GM19328 (cell line): ENCODE measurements around the gene GPR173.

Experiments used
- ATAC-seq: cut with Tn5 transposase; IDR thresholded peaks from one replicate; pipeline ENCODE4 v1.9.1; 2021; ENCODE audit warnings: mild to moderate bottlenecking, moderate library complexity; ENCODE audit not compliant: unreplicated experiment

The GPR173 gene

DNA sequence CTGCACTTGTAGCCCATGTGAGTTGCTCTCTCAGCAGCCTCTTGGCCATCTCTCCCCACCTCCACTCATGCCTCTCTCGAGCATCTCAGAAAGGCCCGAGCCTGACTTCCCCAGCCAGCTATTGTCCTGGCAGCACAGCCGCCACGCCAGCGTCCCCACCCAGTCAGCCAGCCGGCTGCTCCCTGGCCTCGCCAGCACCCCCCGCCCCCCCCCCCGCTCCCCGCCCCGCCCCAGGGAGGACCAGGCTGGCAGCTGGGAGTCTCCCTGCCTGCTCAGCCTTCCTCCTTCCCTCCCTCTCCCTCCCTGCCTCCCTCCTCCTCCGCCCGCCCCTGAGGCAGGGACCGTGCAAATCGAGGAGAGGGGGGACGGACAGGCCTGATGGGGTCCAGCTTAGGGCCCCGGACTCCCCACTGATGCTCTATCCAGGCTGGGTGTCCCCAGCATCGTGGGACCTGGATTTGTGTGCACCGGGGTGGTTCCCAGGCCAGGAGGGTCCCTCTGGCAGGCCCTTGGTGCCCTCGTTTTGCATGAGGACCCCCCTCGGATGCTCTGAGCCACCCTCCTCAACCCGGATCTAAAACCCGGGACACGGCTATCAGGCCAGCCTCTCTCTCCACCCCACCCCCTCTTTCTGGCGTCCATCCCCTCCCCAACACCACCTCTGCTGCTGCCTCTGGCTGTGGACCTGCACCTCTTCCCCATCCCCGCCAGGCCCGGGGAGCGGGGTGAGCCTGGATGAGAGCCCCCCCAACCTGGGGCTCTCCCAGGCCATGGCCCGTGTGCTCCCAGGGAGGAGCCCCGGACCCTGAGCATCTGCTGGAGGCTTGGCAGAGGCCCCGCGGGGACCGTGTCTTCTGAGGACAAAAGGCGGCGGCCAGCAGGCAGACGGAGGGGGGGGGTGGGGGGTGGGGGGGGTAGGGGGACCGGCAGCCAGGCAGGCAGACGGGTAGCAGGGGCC lies at the start of gene GPR173:
Gene GPR173 (plus strand): TSS at position 621 of the 958 bp plus-strand sequence. CDS start 27,833 bp downstream, outside the sequence.
- ATAC-seq: no peak

- ATAC-seq: no peak
Measured at GRCh38 chrX:53000447-53001135, 48.0 kb upstream of the GPR173 start.

DNA sequence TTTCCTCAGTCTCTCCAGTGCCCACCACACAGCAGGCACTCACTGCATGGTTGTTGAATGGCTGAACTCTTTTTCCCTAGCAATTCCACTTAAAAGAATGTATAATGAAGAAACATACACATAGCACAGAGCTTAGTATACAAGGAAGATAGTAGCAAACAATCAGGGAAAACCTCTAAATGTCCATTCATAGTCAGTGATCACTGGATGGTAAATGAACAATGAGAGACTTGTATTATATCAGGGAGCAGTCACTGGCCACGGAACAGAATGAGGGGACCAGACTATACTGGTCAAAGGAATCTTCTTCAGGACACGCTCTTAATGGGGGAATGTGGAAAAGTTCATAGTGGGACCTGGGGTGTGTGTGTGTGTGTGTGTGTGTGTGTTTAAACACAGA lies 46.6 kb upstream of the GPR173 start:
- no peak for ATAC-seq

DNA sequence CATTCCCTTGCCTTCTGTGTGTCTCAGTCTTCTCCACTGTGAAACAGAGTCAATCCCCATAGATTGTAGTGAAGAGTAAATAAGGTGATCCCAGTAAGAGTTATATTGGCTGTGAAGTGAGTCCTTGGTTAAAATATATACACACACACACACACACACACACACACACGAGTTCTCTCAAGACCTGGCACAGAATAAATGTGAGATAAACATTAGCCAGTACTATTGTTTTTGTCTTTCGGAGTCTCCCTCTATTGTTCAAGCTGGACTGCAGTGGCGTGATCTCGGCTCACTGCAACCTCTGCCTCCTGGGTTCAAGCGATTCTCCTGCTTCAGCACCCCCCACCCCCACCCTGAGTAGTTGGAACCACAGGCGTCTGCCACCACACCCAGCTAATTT lies 45.5 kb upstream of the GPR173 start:
- ATAC-seq: no peak

DNA sequence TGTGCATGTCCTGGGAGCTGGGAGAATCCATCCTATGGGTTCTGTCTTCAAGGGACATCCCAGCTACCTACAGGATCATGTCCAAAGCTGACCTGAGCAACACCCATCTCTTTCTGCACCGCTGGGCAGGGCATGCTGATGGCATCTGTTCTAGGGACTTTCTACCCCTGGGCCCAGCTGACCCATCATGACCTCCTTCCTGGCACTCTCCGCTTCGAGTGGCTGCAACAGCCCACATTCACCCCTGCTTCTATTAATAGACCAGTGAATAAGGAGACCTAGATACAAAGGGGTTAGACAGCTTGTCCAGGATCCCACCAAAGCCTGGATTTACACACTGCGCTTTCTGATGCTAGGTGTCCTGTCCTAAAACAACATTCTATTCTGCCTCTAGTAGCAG lies 44.6 kb upstream of the GPR173 start:
- ATAC-seq: no peak

DNA sequence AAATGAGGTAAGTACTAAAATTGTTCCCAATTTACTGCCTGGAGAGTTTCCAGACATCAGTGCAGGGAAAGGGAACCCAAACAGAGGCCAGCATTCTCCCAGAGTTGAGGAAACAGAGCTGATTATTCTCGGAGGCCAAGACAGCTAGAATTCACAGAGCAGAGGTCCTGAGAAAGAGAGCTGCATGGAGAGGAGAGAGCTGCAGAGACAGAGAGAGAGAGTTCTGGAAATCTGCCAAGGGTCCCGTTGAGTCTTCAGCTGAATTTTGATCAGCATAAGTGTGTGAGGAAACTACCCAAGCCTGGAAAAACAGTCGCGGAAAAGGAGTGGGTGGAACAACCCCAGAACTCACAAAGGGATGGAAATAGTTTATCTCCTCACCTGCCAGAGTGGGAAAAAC lies 43.8 kb upstream of the GPR173 start:
- no peak for ATAC-seq

- ATAC-seq: no peak
Measured at GRCh38 chrX:53005327-53005726, 43.3 kb upstream of the GPR173 start.

DNA sequence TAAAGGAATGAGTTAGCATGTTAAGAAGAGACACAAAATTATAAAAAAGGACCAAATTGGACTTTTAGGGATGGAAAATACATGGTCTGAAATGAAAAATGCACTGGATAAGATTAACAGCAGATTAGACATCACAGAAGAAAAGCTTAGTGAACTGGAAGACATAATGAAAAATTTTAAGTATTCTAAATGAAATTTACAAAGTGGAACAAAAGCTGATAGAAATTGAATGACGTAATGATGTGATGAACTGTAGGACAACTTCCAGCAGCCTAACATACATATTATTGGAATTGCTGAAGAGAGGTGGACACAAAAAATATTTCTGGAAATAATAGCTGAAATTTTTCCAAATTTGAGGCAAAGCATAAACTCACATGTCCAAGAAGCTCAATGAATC lies 39.6 kb upstream of the GPR173 start:
- ATAC-seq: no peak

DNA sequence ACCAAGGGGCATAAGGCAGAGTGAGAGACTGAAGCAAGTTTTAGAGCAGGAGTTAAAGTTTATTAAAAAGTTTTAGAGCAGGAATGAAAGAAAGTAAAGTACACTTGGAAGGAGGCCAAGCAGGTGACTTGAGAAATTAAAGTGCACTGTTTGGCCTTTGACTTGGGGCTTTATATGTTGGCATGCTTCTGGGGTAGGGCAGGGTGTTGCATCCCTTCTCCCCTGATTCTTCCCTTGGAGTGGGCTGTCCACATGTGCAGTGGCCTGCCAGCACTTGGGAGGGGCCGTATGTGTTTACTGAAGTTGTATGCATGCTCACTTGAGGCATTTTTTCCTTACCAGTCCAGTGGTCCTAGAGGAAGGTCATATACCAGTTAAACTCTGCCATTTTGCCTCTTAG lies 35.3 kb upstream of the GPR173 start:
- no peak for ATAC-seq

GRCh38 chrX:53018627-53019026 lies 30.0 kb upstream of the GPR173 start:
- ATAC-seq: no peak

DNA sequence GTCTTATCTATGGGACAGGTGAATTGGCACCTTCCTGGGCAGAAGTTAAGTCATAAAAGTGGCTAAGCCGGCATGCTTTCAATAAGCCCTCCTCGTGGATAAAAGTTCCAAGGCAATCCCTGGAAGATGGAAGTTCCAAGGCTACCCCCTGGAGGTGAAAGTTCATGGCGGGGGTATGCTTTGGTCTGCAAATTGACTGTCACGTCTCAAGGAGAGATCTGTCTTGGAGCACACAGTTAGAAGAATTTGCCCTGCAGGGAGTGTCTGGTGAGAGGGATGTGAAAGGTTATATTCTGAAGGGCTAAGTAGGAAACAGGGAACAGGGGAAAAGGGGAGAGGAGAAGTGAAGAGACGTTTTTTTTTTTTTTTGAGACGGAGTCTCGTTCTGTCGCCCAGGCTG lies 26.2 kb upstream of the GPR173 start:
- no peak for ATAC-seq

DNA sequence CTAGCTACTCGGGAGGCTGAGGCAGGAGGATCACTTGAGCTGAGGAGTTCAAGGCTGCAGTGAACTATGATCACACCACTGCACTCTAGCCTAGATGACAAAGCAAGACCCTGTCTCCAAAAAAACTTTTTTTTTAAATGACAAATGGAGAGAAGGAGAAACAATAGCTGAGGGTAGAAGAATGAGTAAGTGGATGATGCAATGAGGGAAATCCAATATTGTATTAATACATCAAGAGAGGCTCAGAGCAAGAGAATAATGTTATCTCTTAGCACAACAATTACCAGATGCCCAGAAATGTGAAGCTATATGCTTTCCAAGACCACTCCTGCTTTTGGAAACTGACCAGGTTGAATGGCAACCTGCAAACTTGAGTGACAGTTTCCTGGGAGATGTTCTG lies 19.9 kb upstream of the GPR173 start:
- ATAC-seq: no peak

DNA sequence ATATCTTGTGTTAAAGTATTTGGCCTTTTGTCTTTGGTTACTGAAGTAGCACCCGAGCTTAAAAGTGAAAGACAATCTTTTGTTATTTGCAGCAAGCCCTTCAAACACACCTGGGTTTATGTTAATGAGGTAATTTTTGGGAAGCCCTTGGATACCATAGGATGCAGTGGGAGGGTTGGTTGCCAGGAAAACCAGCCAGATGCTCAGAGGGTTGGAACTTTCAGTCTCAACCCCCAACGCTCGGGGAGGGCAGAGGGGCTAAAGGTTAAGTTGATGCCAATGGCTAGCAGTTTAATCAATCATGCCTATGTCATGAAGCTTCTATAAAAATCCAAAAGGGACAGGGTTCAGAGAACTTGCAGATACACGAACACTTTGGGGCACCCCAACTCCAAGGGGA lies 17.2 kb upstream of the GPR173 start:
- ATAC-seq: no peak

- ATAC-seq: no peak
Measured at GRCh38 chrX:53036149-53036548, 12.4 kb upstream of the GPR173 start.

DNA sequence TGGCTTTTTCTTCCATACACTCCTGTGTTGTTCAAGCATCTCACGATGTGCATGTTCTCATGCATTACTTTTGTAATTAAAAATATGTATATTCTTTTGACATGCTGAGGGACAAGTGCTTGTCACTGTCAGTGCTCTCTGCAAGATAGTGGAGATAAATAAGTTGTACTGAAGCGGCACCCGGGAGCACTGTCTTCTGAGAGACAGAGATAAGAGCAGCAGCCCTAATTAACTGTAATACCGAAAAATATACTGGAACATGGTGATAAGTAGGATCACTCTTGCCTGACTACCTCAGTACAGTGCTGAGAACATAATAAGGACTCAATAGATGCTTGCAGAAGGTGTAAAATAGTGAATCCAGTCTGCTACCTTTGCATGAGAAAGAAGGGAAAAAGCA lies 9.4 kb upstream of the GPR173 start:
- ATAC-seq: no peak

GRCh38 chrX:53044995-53045394 lies 3.6 kb upstream of the GPR173 start:
- ATAC-seq: no peak

DNA sequence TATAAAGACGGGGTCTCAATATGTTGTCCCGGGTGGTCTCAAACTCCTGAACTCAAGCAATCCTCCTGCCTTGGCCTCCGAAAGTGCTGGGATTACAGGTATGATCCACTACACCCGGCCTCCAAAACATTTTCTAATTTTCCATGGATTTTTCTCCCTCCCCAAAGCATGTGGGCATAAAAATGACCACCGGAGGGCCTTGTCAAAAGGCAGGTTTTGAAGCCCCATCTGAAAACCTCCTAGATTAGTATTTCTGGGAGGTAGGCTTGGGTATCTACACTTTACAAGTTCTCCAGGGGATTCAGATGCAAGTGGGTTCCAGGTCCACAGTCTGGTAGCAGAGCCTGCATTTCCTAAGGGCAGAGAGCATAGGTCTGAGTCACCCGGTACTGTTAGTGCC lies 1.4 kb upstream of the GPR173 start:
- ATAC-seq: no peak

GRCh38 chrX:53049127-53049517 lies 533 bp downstream of the GPR173 start:
- no peak for ATAC-seq

GRCh38 chrX:53050841-53051240 lies 2.3 kb downstream of the GPR173 start:
- no peak for ATAC-seq

- no peak for ATAC-seq
Measured at GRCh38 chrX:53055244-53055849, 6.8 kb downstream of the GPR173 start.

GRCh38 chrX:53056292-53056691 lies 7.7 kb downstream of the GPR173 start:
- no peak for ATAC-seq

- no peak for ATAC-seq
Measured at GRCh38 chrX:53065104-53065503, 16.5 kb downstream of the GPR173 start.
